EL (cell line): ENCODE results near the gene NUMA1.
A peak's percentile ranks its signal among the peaks of the same experiment; 100 is the strongest.

Experiments
- DNase-seq: peaks from one replicate; pipeline ENCODE4 v3.0.0-alpha.2; 2016

Gene NUMA1

GRCh38 chr11:71998061-71998460, 82.3 kb downstream of the NUMA1 start:
- DNase-seq, result no peak

GRCh38 chr11:71997594-71997993, 82.7 kb downstream of the NUMA1 start:
- DNase-seq, result no peak

- DNase-seq, result no peak
Observed at GRCh38 chr11:71996946-71997345, 83.4 kb downstream of the NUMA1 start.

GRCh38 chr11:71996517-71996916, 83.8 kb downstream of the NUMA1 start:
- no peak for DNase-seq

GRCh38 chr11:71995726-71996291, 84.5 kb downstream of the NUMA1 start:
- no peak for DNase-seq

- no peak for DNase-seq
Observed at GRCh38 chr11:71994786-71995185, 85.6 kb downstream of the NUMA1 start.

GRCh38 chr11:71992136-71992730, 88.1 kb downstream of the NUMA1 start:
- DNase-seq, result no peak

GRCh38 chr11:71991494-71991893, 88.8 kb downstream of the NUMA1 start:
- DNase-seq, result no peak

GRCh38 chr11:71990701-71991100, 89.6 kb downstream of the NUMA1 start:
- DNase-seq, result no peak

- DNase-seq, result peak; percentile 85
Observed at GRCh38 chr11:71988050-71988449, 92.3 kb downstream of the NUMA1 start.

- no peak for DNase-seq
Observed at GRCh38 chr11:71987521-71987920, 92.8 kb downstream of the NUMA1 start.

- DNase-seq, result no peak
Observed at GRCh38 chr11:71986131-71986530, 94.2 kb downstream of the NUMA1 start.

GRCh38 chr11:71979602-71980001, 100.7 kb downstream of the NUMA1 start:
- DNase-seq, result no peak

GRCh38 chr11:71979094-71979493, 101.2 kb downstream of the NUMA1 start:
- no peak for DNase-seq

- peak; percentile 59 for DNase-seq
Observed at GRCh38 chr11:71977743-71978418, 102.5 kb downstream of the NUMA1 start.

GRCh38 chr11:71977090-71977489, 103.3 kb downstream of the NUMA1 start:
- DNase-seq, result no peak

GRCh38 chr11:71976551-71976950, 103.8 kb downstream of the NUMA1 start:
- no peak for DNase-seq

- no peak for DNase-seq
Observed at GRCh38 chr11:71971680-71972079, 108.7 kb downstream of the NUMA1 start.

GRCh38 chr11:71964641-71965040, 115.7 kb downstream of the NUMA1 start:
- no peak for DNase-seq

GRCh38 chr11:71963468-71963867, 116.9 kb downstream of the NUMA1 start:
- DNase-seq, result no peak

- peak; percentile 45 for DNase-seq
Observed at GRCh38 chr11:71962428-71963038, 117.8 kb downstream of the NUMA1 start.

- no peak for DNase-seq
Observed at GRCh38 chr11:71955898-71956456, 124.4 kb downstream of the NUMA1 start.
